CD4-positive, alpha-beta T cell (primary cell): ENCODE measurements around the gene C19orf33. TPM values are rescaled to one million over a fixed set of nuclear protein-coding genes. Genes with fewer than 3 reads are reported as not detected.

Experiments
- ATAC-seq: fragments of 200-7000 bp; cut with Tn5 transposase; one replicate; pipeline ENCODE4 v1.10.0; 2022; ENCODE audit warnings: mild to moderate bottlenecking; ENCODE audit not compliant: poor library complexity
- CTCF ChIA-PET: fragments of 350-600 bp; sonication (Branson Sonifier 250); formaldehyde crosslinking; loops from one replicate; lab custom pipeline; 2021; ENCODE audit warnings: antibody characterized with exemption, inconsistent platforms; lab: Charles Lee
- POLR2A ChIA-PET: fragments of 350-600 bp; sonication (Branson Sonifier 250); formaldehyde crosslinking; loops from one replicate; lab custom pipeline; 2021; ENCODE audit warnings: antibody characterized with exemption, inconsistent platforms; lab: Charles Lee
- DNase-seq, 14 experiments: peaks; one replicate each; pipeline ENCODE4 v3.0.0-alpha.2; 2013 to 2020; ENCODE audit warnings: mixed read lengths in 2 of 14
- H3K27ac ChIP-seq, 2 donors: one replicate each; pipeline versions ENCODE4 v1.5.1 to v1.7.0; 2013; ENCODE audit warnings: low read length in 2 of 2, low read depth in 1 of 2, mild to moderate bottlenecking in 1 of 2
- H3K27me3 ChIP-seq, 2 experiments: 1 replicate in 1 of 2; 2 replicates in 1 of 2; pipeline versions ENCODE4 v1.6.1 to v1.7.0; 2013; ENCODE audit warnings: low read length in 2 of 2, control low read depth in 1 of 2, mild to moderate bottlenecking in 1 of 2, moderate library complexity in 1 of 2; ENCODE audit not compliant: insufficient read depth in 2 of 2, control insufficient read depth in 1 of 2
- H3K36me3 ChIP-seq: one replicate; pipeline ENCODE4 v1.6.1; 2013; ENCODE audit warnings: low read length, control low read depth; ENCODE audit not compliant: insufficient read depth
- H3K4me1 ChIP-seq: one replicate; pipeline ENCODE4 v1.6.1; 2013; ENCODE audit warnings: low read length, control low read depth; ENCODE audit not compliant: insufficient read depth
- H3K4me3 ChIP-seq: one replicate; pipeline ENCODE4 v1.5.1; 2013; ENCODE audit warnings: mild to moderate bottlenecking, low read length, moderate library complexity
- H3K9me3 ChIP-seq, 2 experiments: 1 replicate in 1 of 2; 2 replicates in 1 of 2; pipeline versions ENCODE4 v1.6.1 to v1.7.0; 2013; ENCODE audit warnings: low read length in 2 of 2, mild to moderate bottlenecking in 2 of 2, control low read depth in 1 of 2, moderate library complexity in 1 of 2; ENCODE audit not compliant: control insufficient read depth in 1 of 2, insufficient read depth in 1 of 2
- H3K27ac Mint-ChIP-seq: one replicate; pipeline ENCODE4 v1.8.0; 2020; ENCODE audit warnings: mixed read lengths
- H3K27me3 Mint-ChIP-seq: one replicate; pipeline ENCODE4 v1.8.0; 2021; ENCODE audit warnings: mixed read lengths
- H3K36me3 Mint-ChIP-seq: one replicate; pipeline ENCODE4 v1.8.0; 2021; ENCODE audit warnings: low read depth, mixed read lengths
- H3K4me1 Mint-ChIP-seq: one replicate; pipeline ENCODE4 v1.8.0; 2021; ENCODE audit warnings: low read depth, mixed read lengths
- H3K4me3 Mint-ChIP-seq: one replicate; pipeline ENCODE4 v1.8.0; 2020; ENCODE audit warnings: mild to moderate bottlenecking, mixed read lengths
- H3K9me3 Mint-ChIP-seq: one replicate; pipeline ENCODE4 v1.8.0; 2020; ENCODE audit warnings: mixed read lengths
- CTCF ChIP-seq: fragments of 200-600 bp; IDR thresholded peaks from one replicate; pipeline ENCODE4 v1.8.0; 2022; ENCODE audit warnings: antibody characterized with exemption, mild to moderate bottlenecking
- intact Hi-C, 2 experiments: fragments of 100-400 bp; cut with DNase I in 1 of 2; cut with micrococcal nuclease in 1 of 2; formaldehyde crosslinking; loops; one replicate each; pipeline versions ENCODE4 v1.15.1 to v1.9.0; 2023 to 2025; cut with DNase I, micrococcal nuclease
- total RNA-seq, 174 experiments: library from RNA in 2 of 174; stranded (reverse) in 2 of 174; gene quantifications; one replicate each; pipeline ENCODE4 v1.2.3 and lab custom pipeline; 2021 to 2026

C19orf33 gene
- total RNA-seq, 2 experiments from 2014 or later: not detected

- Mint-ChIP-seq H3K36me3 (peaks cover 5% of the 10 kb centered on the region), H3K4me1 (peaks cover 4% of the 10 kb centered on the region), H3K4me3 (no peak overlapping the region), H3K9me3 (no peaks in the 10 kb centered on the region), H3K27me3 (no peaks in the 10 kb centered on the region), H3K27ac (no peak overlapping the region)
- DNase-seq (no peak), ATAC-seq (no peak)
- Histone ChIP-seq H3K27ac (no peak overlapping the region), H3K36me3 (no peaks in the 10 kb centered on the region), H3K9me3 (no peaks in the 10 kb centered on the region), H3K27me3 (no peaks in the 10 kb centered on the region), H3K4me3 (no peak overlapping the region), H3K4me1 (no peaks in the 10 kb centered on the region)
- CTCF ChIA-PET: no interaction called here
- POLR2A ChIA-PET: no interaction called here
- intact Hi-C loops: no loop called here
- TF ChIP-seq CTCF: no peak
These were observed 30.6 kb upstream of the C19orf33 start for GRCh38 chr19:38273499-38273898.

GRCh38 chr19:38274739-38275138 is 29.3 kb upstream of the C19orf33 start:
- POLR2A ChIA-PET: no interaction called here
- Mint-ChIP-seq H3K36me3 (peaks cover 5% of the 10 kb centered on the region), H3K4me1 (peaks cover 4% of the 10 kb centered on the region), H3K4me3 (no peak overlapping the region), H3K27ac (no peak overlapping the region), H3K27me3 (no peaks in the 10 kb centered on the region), H3K9me3 (no peaks in the 10 kb centered on the region)
- Histone ChIP-seq H3K4me1 (no peaks in the 10 kb centered on the region), H3K27ac (no peak overlapping the region), H3K9me3 (no peaks in the 10 kb centered on the region), H3K27me3 (no peaks in the 10 kb centered on the region), H3K4me3 (no peak overlapping the region), H3K36me3 (no peaks in the 10 kb centered on the region)
- CTCF ChIA-PET: no interaction called here
- no peak for TF ChIP-seq CTCF
- intact Hi-C loops: no loop called here
- DNase-seq: no peak
- no peak for ATAC-seq

GRCh38 chr19:38276942-38277517 is 27.0 kb upstream of the C19orf33 start:
- no peak for ATAC-seq
- Histone ChIP-seq H3K4me3 (no peak overlapping the region), H3K36me3 (no peaks in the 10 kb centered on the region), H3K9me3 (no peaks in the 10 kb centered on the region), H3K27me3 (no peaks in the 10 kb centered on the region), H3K27ac (no peak overlapping the region), H3K4me1 (no peaks in the 10 kb centered on the region)
- DNase-seq: no peak
- TF ChIP-seq CTCF: no peak
- H3K36me3 Mint-ChIP-seq: peaks cover 9% of the 10 kb centered on the region
- H3K27ac Mint-ChIP-seq: no peak overlapping the region
- intact Hi-C loops: no loop called here
- H3K9me3 Mint-ChIP-seq: no peaks in the 10 kb centered on the region
- H3K4me3 Mint-ChIP-seq: no peak overlapping the region
- ChIA-PET CTCF (no interaction called here), POLR2A (no interaction called here)
- no peaks in the 10 kb centered on the region for H3K27me3 Mint-ChIP-seq
- peaks cover 10% of the 10 kb centered on the region for H3K4me1 Mint-ChIP-seq
